Activated CD4-positive, CD25-positive, alpha-beta regulatory T cell treated with anti-CD3 and anti-CD28 coated beads, Interleukin-2, amount 50 U/mL, for 72 hours (primary cell): ENCODE results near the gene TCERG1L.

Experiments
- DNase-seq: peaks from one replicate; pipeline ENCODE4 v3.0.0; 2021

Gene TCERG1L

GRCh38 chr10:131094527-131095312, 216.8 kb downstream of the TCERG1L start:
- no peak for DNase-seq

DNA sequence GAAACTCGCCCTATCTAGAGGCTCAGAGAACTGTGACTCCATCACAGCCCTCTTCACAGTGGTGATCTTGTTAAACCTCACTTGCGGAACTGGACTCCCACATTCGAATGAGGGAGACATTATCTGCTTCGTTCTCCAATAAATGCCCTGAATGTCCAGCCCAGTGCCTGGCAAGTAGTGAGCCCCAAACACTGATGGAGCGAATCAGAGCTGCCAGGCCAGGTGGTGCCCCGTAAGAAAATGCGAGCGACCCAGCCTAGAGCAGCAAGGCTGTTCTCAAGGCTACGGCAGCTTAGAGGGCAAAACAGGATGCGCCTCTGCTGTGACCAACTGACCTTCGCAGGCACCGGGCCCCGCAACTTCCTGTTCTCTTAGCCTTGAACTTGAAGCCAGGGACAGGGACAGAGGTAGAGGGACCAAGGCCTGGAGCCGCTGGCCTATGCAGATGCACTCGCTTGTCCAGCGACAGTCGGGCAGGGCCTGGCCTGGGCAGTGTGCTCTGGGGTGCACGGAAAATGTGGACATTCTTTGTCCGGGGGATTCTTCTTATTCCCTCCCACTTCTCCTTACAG, 217.6 kb downstream of the TCERG1L start:
- no peak for DNase-seq

DNA sequence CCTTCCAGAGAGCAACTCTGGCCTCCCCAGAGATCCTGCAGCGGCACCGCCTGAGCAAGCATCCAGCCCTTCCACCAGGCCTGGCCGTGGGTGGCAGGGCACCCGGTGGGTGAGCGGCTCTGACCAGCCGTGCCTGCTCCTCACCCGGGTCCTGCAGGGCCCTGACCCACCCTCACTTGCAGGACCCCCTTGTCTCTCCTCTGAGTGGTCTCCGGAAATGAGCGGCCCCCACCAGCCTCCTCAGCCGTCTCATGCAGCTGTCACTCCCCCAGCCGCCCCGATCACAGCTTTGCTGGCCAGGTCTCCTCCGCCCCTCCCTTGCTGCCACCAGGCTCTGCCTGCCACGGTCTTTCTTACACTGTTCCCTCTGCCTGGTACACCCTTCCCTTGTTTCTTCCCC, 218.2 kb downstream of the TCERG1L start:
- no peak for DNase-seq

DNA sequence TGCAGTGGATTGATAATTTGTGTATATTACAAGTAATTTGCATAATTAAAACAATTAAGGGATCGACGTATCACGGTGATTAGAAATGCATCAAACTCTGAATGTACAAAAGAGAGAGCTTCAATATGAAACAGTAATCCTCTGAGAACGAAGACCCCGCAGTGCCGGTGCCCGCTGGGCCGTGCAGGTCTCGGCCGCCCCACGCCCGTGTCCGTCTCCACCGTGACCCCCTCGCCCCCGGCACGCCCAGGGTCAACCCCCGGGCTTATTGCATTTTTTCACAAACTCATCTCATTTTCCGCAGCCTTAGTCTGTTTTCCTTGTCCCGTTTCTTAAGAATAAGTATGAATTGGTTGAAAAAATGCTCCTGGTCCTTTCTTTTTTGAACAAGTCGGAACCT, 218.6 kb downstream of the TCERG1L start:
- DNase-seq: no peak

GRCh38 chr10:131092386-131092785, 219.1 kb downstream of the TCERG1L start:
- DNase-seq: no peak

GRCh38 chr10:131091682-131092081, 219.8 kb downstream of the TCERG1L start:
- no peak for DNase-seq

DNA sequence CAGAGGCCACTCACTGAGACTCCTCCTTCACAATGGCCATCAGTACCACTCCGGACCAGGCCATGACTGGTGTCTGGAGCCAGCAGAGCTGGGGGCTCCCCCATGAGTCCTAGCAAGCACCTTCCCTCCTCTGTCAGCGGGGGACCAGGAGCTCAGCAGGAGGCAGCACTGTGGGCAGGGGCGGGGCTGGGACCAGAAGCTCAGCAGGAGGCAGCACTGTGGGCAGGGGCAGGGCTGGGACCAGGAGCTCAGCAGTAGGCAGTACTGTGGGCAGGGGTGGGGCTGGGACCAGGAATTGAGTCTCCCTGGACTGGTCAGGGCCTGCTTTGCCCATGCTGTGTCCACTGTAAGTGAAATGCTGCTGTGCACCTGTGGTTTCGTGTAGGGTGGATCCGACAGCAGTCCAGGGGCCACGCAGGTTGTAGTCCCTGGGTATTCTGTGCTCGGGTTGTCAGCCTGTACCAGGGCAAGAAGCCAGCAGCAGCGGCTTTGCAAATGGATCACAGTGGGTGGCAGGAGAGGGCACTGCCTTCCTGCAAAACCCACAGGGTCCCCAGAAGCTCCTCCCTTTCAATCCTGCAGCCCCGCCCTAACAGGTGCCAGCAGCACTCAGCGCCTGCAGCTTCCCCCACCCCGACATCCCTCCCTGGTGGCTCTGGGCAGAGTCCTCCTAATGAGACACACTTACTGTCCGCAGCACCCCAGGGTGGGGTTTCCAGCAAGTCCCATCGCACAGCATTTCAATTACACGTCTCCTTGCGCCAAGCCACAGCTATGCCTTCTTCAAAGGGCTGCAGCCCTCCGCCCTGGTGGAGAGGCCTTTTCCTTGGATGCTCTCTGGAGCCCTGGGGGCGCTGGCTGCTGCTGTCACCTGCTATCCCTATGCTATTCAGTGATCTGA, 220.5 kb downstream of the TCERG1L start:
- no peak for DNase-seq

DNA sequence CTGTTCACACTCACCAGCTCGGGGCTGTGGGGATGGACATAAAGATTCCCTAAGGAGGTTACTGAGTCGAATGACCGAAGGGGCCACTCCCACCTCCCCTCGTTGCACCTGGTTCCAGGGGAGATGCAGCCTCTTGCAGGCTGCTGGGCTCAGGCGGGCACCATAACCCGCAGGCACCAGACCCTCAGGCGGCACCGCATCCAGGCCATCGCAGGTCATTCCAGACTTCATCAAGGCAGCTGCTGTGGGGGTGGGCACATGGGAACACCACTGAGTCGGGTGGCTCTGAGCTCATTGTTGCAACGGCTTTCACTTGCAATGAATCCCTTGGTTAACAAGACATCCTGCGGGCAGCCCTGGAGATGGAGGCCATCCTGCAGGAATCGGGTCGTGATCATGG, 221.7 kb downstream of the TCERG1L start:
- DNase-seq: no peak

DNA sequence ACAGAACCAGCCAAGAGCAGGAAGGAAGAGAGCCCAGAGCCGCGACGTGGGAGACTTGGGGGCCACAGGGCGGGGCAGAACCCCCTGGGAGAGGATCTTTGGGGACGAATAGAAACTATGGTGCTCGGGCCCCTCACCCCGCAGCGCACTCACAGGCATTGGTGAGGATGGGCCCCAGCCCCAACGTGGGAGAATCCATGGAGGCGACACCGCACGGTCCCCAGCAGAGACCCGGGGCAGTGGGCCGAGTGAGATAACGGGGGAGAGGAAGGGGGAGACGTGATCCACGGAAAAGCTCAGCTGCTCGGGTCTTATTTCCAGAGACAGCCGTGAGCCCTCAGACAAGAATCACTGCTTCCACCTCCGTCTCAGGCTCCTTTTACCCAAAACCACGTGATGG, 222.4 kb downstream of the TCERG1L start:
- no peak for DNase-seq

GRCh38 chr10:131088619-131089018, 222.9 kb downstream of the TCERG1L start:
- no peak for DNase-seq

DNA sequence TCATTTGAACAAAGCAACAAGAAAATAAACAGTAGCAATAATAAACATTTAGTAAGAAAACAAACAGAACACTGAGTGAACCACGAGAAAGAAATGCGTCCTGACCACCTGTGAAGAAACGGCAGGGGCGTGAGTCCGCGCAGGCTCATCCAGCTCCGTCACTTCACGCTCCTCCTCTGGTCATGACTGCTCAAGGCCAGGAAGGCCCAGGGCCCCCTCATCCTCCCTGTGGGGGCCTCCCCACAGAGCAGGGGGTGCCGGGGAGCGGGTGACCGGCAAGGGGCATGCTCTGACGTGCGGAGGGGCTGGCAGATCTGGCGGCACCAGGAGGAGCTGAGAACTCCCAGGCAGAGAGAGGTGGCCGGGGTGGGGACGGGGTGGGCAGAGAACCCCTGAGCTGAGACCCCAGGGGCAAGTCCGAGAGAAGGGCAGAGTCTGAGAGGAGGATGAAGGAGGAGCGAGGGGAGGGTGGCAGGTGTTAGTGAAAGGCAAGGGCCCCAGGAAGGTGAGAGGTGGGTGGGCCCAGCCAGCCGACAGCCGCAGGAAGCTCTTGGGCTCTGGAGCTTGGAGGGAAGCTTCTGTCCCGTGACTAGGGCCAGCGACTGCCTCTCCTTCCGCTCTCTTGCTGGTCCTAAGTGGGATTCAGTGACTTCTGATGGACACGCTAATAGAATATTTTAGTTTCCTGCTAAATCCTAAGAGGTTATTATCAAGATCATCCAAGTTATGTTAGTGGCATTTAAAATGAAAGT, 223.9 kb downstream of the TCERG1L start:
- no peak for DNase-seq

DNA sequence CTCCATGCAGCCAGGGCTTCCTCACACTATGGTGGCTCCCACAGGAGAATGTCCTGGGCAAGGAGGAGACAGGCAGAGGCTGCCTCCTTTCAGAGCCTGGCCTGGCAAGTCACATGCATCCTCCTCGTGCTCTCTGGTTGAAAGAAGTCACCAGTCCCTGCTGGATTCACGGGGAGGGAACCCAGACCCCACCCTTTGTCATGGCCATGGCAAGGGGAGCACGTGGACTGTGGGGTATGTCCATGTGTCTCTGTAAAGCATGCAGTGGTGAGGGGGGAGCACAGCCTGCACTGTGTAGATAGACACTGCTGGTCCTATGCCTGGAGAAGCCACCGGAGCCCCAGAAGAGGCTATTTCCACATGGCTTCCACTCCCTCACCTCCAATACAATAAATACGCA, 225.0 kb downstream of the TCERG1L start:
- no peak for DNase-seq

- DNase-seq: no peak
Measured at GRCh38 chr10:131086094-131086493, 225.4 kb downstream of the TCERG1L start.

- DNase-seq: no peak
Measured at GRCh38 chr10:131085091-131085860, 226.2 kb downstream of the TCERG1L start.

DNA sequence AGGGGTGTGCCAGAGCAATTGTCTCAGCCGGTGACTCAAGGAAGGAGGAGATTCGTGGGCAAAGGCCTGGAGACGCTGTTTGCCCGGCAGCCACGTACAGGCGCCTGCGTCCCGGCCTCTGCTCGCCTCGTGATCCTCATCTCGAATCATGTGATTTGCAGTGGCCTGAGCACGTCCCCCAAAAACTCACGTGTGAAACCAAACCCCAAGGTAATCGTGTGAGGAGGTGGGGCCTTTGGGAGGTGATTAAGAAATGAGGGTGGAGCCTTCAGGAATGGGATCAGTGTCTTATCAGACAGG, 226.8 kb downstream of the TCERG1L start:
- no peak for DNase-seq

DNA sequence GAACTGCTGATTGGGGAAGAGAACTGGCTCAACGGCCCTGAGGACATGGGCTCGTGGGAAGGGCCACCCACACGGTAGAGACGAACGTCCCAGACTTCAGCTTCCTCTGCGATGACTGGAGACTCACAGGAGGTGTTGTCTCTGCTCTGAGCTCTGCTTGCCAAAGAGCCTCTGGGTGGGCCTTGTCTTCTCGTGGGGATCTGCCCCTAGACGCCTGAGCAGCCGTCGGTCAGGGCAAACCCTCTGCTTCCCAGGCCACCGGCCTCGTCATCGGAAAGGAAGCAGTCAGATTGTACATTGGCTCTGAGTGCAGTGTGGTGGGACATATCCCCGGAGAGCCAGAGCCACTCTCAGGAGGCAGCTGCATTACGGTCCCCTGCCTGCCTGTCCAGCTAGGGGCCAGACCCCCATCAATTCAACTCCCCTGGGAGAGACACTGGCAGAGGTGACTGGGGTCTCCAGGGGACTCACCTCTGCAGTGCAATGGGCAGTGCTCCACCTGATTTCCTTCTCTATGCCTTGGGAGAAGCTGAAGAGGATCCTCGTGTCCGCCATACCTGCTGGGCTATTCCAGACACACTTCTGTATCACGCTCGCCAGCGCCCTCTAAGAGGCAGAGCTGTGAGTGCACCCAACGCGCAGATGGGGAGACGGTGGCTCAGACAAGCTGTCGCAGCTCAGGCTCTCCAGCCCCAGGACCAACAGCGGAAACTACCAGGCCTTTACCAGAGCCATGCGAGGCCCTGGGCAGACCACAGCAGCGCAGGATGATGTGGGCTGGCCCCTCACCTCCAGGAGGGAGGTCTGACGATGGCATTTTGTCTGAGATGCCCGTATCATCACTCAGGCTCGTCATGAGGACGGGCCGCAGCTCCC, 227.4 kb downstream of the TCERG1L start:
- no peak for DNase-seq

- no peak for DNase-seq
Measured at GRCh38 chr10:131082991-131083481, 228.5 kb downstream of the TCERG1L start.

GRCh38 chr10:131082201-131082850, 229.2 kb downstream of the TCERG1L start:
- DNase-seq: no peak

- no peak for DNase-seq
Measured at GRCh38 chr10:131081786-131082185, 229.7 kb downstream of the TCERG1L start.

- no peak for DNase-seq
Measured at GRCh38 chr10:131081376-131081775, 230.1 kb downstream of the TCERG1L start.

DNA sequence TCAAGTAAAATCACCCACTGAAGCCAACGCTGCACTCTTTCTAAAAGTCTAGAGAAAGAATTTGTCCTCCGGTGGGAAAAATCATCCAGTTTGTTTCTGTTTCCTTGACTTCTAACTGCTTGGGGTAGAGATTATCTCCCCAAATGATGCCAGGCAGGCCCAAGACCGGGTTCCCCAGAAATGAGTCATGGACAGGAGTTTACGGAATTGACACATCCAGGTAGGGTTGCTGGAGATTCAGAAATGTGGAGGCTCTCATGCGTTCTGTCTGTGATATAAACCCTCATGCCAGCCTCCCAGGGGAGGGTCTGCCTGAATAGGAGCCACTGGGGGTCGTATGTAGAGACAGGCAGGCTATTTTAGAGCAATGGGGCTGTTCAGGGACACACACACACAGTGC, 230.9 kb downstream of the TCERG1L start:
- no peak for DNase-seq
